GM12878 (cell line): ENCODE measurements around the gene ADGRL3. TPM values are rescaled to one million over a fixed set of nuclear protein-coding genes. Genes with fewer than 3 reads are reported as not detected.

ENCODE experiments used
- ATAC-seq: fragments of 200-7000 bp; cut with Tn5 transposase; 3 replicates; pipeline ENCODE4 v1.9.1; 2020; ENCODE audit warnings: mild to moderate bottlenecking, moderate library complexity
- BruUV-seq: library from RNA; stranded (reverse); fragments of 400-500 nt; replicated peaks from 2 replicates; lab custom pipeline; 2021; lab: Mats Ljungman, UMichigan
- CTCF ChIA-PET: fragments of 300-600 bp; sonication (Branson Sonifier 250); formaldehyde crosslinking; extraction: SDS; loops from one replicate; lab custom pipeline; 2021; ENCODE audit warnings: inconsistent platforms; lab: Yijun Ruan, JAX
- POLR2A ChIA-PET: fragments of 350-600 bp; formaldehyde crosslinking; extraction: SDS; loops from one replicate; lab custom pipeline; 2021; ENCODE audit warnings: inconsistent platforms; lab: Charles Lee
- RAD21 ChIA-PET: fragments of 300-600 bp; sonication (Branson Sonifier 250); formaldehyde crosslinking; loops from one replicate; lab custom pipeline; 2023; ENCODE audit warnings: antibody characterized with exemption; ENCODE audit not compliant: unreplicated experiment; lab: Charles Lee
- SMC1A ChIA-PET: fragments of 300-600 bp; sonication (Branson Sonifier 250); formaldehyde crosslinking; loops from one replicate; lab custom pipeline; 2023; ENCODE audit not compliant: unreplicated experiment, uncharacterized antibody; lab: Charles Lee
- DNase-seq: peaks from one replicate; pipeline ENCODE4 v3.0.0-alpha.2; 2011; ENCODE audit warnings: low read depth, low spot score
- FAIRE-seq: peaks from 3 replicates; lab custom pipeline; 2011; peaks lifted over from hg19 to GRCh38; lab: Jason Lieb, UNC
- H2AFZ ChIP-seq: 2 replicates; pipeline ENCODE4 v1.6.0; 2011; ENCODE audit warnings: low read depth, low read length, control low read depth; ENCODE audit not compliant: control insufficient read depth
- H3K27ac ChIP-seq: 2 replicates; pipeline ENCODE4 v1.5.1; 2011; ENCODE audit warnings: control low read depth; ENCODE audit not compliant: control insufficient read depth, insufficient read depth
- H3K27me3 ChIP-seq, 2 experiments: replicated peaks in 1 of 2; 2 replicates each; pipeline versions ENCODE4 v1.6.0 to v1.6.1; 2011; ENCODE audit warnings: low read length in 1 of 2; ENCODE audit not compliant: control insufficient read depth in 2 of 2, insufficient read depth in 2 of 2
- H3K36me3 ChIP-seq, 2 experiments: 2 replicates each; pipeline ENCODE4 v1.5.1; 2011; ENCODE audit warnings: low read length in 1 of 2; ENCODE audit not compliant: control insufficient read depth in 2 of 2, insufficient read depth in 2 of 2
- H3K4me1 ChIP-seq: 2 replicates; pipeline ENCODE4 v1.6.1; 2011; ENCODE audit warnings: mild to moderate bottlenecking, low read length, moderate library complexity, mixed read lengths; ENCODE audit not compliant: control insufficient read depth, insufficient read depth
- H3K4me2 ChIP-seq: 2 replicates; pipeline ENCODE4 v1.6.0; 2011; ENCODE audit warnings: control low read depth; ENCODE audit not compliant: control insufficient read depth, insufficient read depth
- H3K4me3 ChIP-seq: fragments of 200-600 bp; sonication (generic); 2 replicates; pipeline ENCODE4 v1.5.1; 2016
- H3K79me2 ChIP-seq: 2 replicates; pipeline ENCODE4 v1.6.0; 2011; ENCODE audit warnings: low read length; ENCODE audit not compliant: control insufficient read depth, insufficient read depth
- H3K9ac ChIP-seq: 2 replicates; pipeline ENCODE4 v1.8.0; 2011; ENCODE audit warnings: low read length, control low read depth, mixed read lengths; ENCODE audit not compliant: control insufficient read depth, insufficient read depth
- H3K9me3 ChIP-seq: replicated peaks from 3 replicates; pipeline ENCODE4 v1.5.1; 2011; ENCODE audit warnings: mild to moderate bottlenecking, low read length; ENCODE audit not compliant: control insufficient read depth, insufficient read depth
- H4K20me1 ChIP-seq: 2 replicates; pipeline ENCODE4 v1.6.0; 2011; ENCODE audit not compliant: control insufficient read depth, insufficient read depth
- BACH1 ChIP-seq: fragments of 450-650 bp; IDR thresholded peaks from 2 replicates; pipeline ENCODE4 v1.6.1; 2017; ENCODE audit warnings: mild to moderate bottlenecking, borderline replicate concordance
- EED ChIP-seq: sonication (generic); IDR thresholded peaks from 2 replicates; pipeline ENCODE4 v1.6.1; 2016; ENCODE audit warnings: antibody characterized with exemption, low read depth
- EGR1 ChIP-seq, 2 experiments: IDR thresholded peaks; 1 replicate in 1 of 2; 2 replicates in 1 of 2; pipeline ENCODE4 v1.6.1; 2011 to 2012; ENCODE audit warnings: low read depth in 2 of 2, low read length in 2 of 2, borderline replicate concordance in 1 of 2, mild to moderate bottlenecking in 1 of 2, moderate library complexity in 1 of 2
- FOS ChIP-seq: IDR thresholded peaks from 3 replicates; pipeline ENCODE4 v1.6.1; 2011; ENCODE audit warnings: borderline replicate concordance; ENCODE audit not compliant: insufficient read length; ENCODE audit errors: extremely low read depth
- HCFC1 ChIP-seq: fragments of 150-350 bp; IDR thresholded peaks from 2 replicates; pipeline ENCODE4 v1.6.1; 2014; ENCODE audit warnings: low read length
- MEF2B ChIP-seq: fragments of 450-650 bp; IDR thresholded peaks from 2 replicates; pipeline ENCODE4 v1.6.1; 2018; ENCODE audit warnings: mild to moderate bottlenecking, moderate library complexity; ENCODE audit not compliant: partially characterized antibody, poor library complexity, severe bottlenecking
- NR2F1 ChIP-seq: fragments of 450-650 bp; conservative IDR thresholded peaks from 2 replicates; pipeline ENCODE4 v1.6.1; 2017; ENCODE audit warnings: mild to moderate bottlenecking
- RAD21 ChIP-seq: IDR thresholded peaks from 2 replicates; pipeline ENCODE4 v1.6.1; 2011; ENCODE audit warnings: mild to moderate bottlenecking, low read depth, low read length, moderate library complexity; ENCODE audit not compliant: insufficient read depth
- RAD51 ChIP-seq: fragments of 450-650 bp; IDR thresholded peaks from 2 replicates; pipeline ENCODE4 v1.6.1; 2016; ENCODE audit warnings: moderate library complexity, mild to moderate bottlenecking, inconsistent platforms
- SMC3 ChIP-seq: IDR thresholded peaks from 2 replicates; pipeline ENCODE4 v1.6.1; 2011; ENCODE audit warnings: low read length, improper control_type of control experiment, borderline replicate concordance
- TCF12 ChIP-seq: IDR thresholded peaks from 2 replicates; pipeline ENCODE4 v1.6.1; 2011; ENCODE audit warnings: low read depth, mild to moderate bottlenecking, low read length
- WRNIP1 ChIP-seq: IDR thresholded peaks from 2 replicates; pipeline ENCODE4 v1.6.1; 2011; ENCODE audit warnings: low read depth, low read length, improper control_type of control experiment, borderline replicate concordance
- ZZZ3 ChIP-seq: IDR thresholded peaks from 2 replicates; pipeline ENCODE4 v1.6.1; 2011; ENCODE audit warnings: low read depth; ENCODE audit not compliant: control insufficient read depth, insufficient read length
- WGBS: methylation state at CpG from one replicate; pipeline ENCODE4 v1.1.6; 2016; ENCODE audit warnings: low lambda C conversion rate; ENCODE audit not compliant: insufficient replicate concordance, insufficient coverage; ENCODE audit errors: missing lambda C conversion rate; 5-methylcytosine and 5-hydroxymethylcytosine counted together
- in situ Hi-C: fragments of 300-500 bp; cut with MboI; formaldehyde crosslinking; loops from 9 replicates; pipeline ENCODE4 v1.14.3; 2018; ENCODE audit warnings: mixed read lengths
- intact Hi-C: fragments of 100-400 bp; cut with micrococcal nuclease; formaldehyde crosslinking; loops from one replicate; pipeline ENCODE4 v1.14.2; 2022; ENCODE audit not compliant: unreplicated experiment
- polyA plus RNA-seq, 11 experiments: library from polyadenylated mRNA; depleted of rRNA in 4 of 11; unstranded in 6 of 11; stranded (reverse) in 5 of 11; fragments of >200 nt; fragmentation: Nextera tagmentation in 4 of 11; fragmentation: Illumina TruSeq in 1 of 11; extraction: Ambion mirVana in 4 of 11; extraction: Trizol in 1 of 11; gene quantifications; 1 replicate in 1 of 11; 2 replicates in 10 of 11; pipeline versions ENCODE4 v1.2.1 to v1.2.3, GENCODE V29; 2011 to 2016; ENCODE audit warnings: inconsistent platforms in 2 of 11, missing spikeins in 2 of 11, low read depth in 1 of 11
- total RNA-seq, 4 experiments: library from RNA; depleted of rRNA in 3 of 4; stranded (reverse); fragments of >200 nt in 3 of 4; fragmentation: Illumina TruSeq in 1 of 4; extraction: Trizol in 1 of 4; gene quantifications; 2 replicates each; pipeline versions ENCODE4 v1.2.1 to v1.2.3, GENCODE V29; 2013 to 2021
- TF ChIP-seq, protein P1 (sequence below): fragments of 450-650 bp; IDR thresholded peaks from 2 replicates; pipeline ENCODE4 v1.6.1; 2018; ENCODE audit warnings: mild to moderate bottlenecking, low read depth, moderate library complexity; ENCODE audit not compliant: partially characterized antibody
- TF ChIP-seq, protein P2 (sequence below): IDR thresholded peaks from 2 replicates; pipeline ENCODE4 v1.6.1; 2012; ENCODE audit warnings: low read length, inconsistent platforms
- TF ChIP-seq, protein P3 (sequence below): IDR thresholded peaks from 2 replicates; pipeline ENCODE4 v1.6.1; 2011; ENCODE audit warnings: borderline replicate concordance, low read depth, mild to moderate bottlenecking, moderate library complexity, mixed read lengths, low read length; ENCODE audit not compliant: insufficient read depth; ENCODE audit errors: extremely low read length
- TF ChIP-seq, protein P4 (sequence below): IDR thresholded peaks from 2 replicates; pipeline ENCODE4 v1.6.1; 2012; ENCODE audit warnings: low read depth, low read length, improper control_type of control experiment
- TF ChIP-seq, protein P5 (sequence below): fragments of 450-650 bp; IDR thresholded peaks from 2 replicates; pipeline ENCODE4 v1.6.1; 2017; ENCODE audit warnings: mild to moderate bottlenecking, low read depth, inconsistent platforms; ENCODE audit not compliant: poor library complexity, severe bottlenecking

The ADGRL3 gene
- total and polyA plus RNA-seq, 10 of the 15 experiments (the other 5 are each of a cell fraction or from before 2014, with no cell fraction given), result 1.1 TPM; not detected in 9

DNA sequence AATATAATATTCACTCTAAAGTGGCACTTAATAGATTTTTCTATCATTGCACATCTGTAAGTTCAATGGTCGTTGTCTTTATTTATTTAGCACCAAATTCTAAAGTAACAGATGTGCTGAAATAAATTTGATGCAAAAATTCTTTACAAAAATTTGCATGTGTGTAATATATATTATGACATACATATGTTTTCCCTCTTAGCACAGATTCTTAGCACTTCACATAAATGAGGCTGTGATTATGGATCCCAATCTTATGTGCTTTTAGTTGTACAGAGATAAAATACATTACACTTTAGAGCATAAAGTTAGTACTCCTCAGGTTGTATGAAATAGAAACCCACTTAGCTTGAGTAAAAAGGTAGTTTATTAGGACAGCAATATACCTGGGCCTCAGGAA, 915.1 kb downstream of the ADGRL3 start:
- ChIA-PET CTCF (no interaction called here), POLR2A (no interaction called here), SMC1A (interaction anchor here (1.1 kb wide), 1 partner anchor 462 kb away, joined by 3 read pairs; no protein-coding TSS in a partner anchor), RAD21 (no interaction called here)
- 3% methylated on average over 1 of the region's 1 CpG for WGBS
- H3K27ac ChIP-seq, result no peak overlapping the region
- H3K79me2 ChIP-seq, result no peaks in the 10 kb centered on the region
- ATAC-seq (no peak), DNase-seq (no peak), FAIRE-seq (no peak)
- intact Hi-C loops, result no loop called here
- H3K9ac ChIP-seq, result no peak overlapping the region
- no TSS peak for BruUV-seq
- H3K4me1 ChIP-seq, result no peaks in the 10 kb centered on the region
- no peak overlapping the region for H3K4me3 ChIP-seq
- no peaks in the 10 kb centered on the region for H4K20me1 ChIP-seq
- H3K27me3 ChIP-seq, result no peaks in the 10 kb centered on the region
- H2AFZ ChIP-seq, result no peak overlapping the region
- H3K36me3 ChIP-seq, result no peaks in the 10 kb centered on the region
- no peaks in the 10 kb centered on the region for H3K9me3 ChIP-seq
- in situ Hi-C loops, result no loop called here
- H3K4me2 ChIP-seq, result no peak overlapping the region
- TF ChIP-seq EGR1 (IDR thresholded peaks at IDR 0.05; ENCODE audit: borderline replicate concordance in 1 of 2, low read depth in 2 of 2, low read length in 2 of 2), result no peak
- TF ChIP-seq, protein P1, sequence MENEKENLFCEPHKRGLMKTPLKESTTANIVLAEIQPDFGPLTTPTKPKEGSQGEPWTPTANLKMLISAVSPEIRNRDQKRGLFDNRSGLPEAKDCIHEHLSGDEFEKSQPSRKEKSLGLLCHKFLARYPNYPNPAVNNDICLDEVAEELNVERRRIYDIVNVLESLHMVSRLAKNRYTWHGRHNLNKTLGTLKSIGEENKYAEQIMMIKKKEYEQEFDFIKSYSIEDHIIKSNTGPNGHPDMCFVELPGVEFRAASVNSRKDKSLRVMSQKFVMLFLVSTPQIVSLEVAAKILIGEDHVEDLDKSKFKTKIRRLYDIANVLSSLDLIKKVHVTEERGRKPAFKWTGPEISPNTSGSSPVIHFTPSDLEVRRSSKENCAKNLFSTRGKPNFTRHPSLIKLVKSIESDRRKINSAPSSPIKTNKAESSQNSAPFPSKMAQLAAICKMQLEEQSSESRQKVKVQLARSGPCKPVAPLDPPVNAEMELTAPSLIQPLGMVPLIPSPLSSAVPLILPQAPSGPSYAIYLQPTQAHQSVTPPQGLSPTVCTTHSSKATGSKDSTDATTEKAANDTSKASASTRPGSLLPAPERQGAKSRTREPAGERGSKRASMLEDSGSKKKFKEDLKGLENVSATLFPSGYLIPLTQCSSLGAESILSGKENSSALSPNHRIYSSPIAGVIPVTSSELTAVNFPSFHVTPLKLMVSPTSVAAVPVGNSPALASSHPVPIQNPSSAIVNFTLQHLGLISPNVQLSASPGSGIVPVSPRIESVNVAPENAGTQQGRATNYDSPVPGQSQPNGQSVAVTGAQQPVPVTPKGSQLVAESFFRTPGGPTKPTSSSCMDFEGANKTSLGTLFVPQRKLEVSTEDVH, result no peak
- no peak for TF ChIP-seq HCFC1
- no peak for TF ChIP-seq EED
- no peak for TF ChIP-seq BACH1
- TF ChIP-seq, protein P2, sequence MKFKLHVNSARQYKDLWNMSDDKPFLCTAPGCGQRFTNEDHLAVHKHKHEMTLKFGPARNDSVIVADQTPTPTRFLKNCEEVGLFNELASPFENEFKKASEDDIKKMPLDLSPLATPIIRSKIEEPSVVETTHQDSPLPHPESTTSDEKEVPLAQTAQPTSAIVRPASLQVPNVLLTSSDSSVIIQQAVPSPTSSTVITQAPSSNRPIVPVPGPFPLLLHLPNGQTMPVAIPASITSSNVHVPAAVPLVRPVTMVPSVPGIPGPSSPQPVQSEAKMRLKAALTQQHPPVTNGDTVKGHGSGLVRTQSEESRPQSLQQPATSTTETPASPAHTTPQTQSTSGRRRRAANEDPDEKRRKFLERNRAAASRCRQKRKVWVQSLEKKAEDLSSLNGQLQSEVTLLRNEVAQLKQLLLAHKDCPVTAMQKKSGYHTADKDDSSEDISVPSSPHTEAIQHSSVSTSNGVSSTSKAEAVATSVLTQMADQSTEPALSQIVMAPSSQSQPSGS, result no peak
- no peak for TF ChIP-seq RAD21
- TF ChIP-seq NR2F1, result no peak
- TF ChIP-seq, protein P3, sequence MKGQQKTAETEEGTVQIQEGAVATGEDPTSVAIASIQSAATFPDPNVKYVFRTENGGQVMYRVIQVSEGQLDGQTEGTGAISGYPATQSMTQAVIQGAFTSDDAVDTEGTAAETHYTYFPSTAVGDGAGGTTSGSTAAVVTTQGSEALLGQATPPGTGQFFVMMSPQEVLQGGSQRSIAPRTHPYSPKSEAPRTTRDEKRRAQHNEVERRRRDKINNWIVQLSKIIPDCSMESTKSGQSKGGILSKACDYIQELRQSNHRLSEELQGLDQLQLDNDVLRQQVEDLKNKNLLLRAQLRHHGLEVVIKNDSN, result no peak
- no peak for TF ChIP-seq ZZZ3
- no peak for TF ChIP-seq WRNIP1
- TF ChIP-seq RAD51, result no peak
- no peak for TF ChIP-seq FOS
- TF ChIP-seq TCF12, result no peak
- TF ChIP-seq, protein P4, sequence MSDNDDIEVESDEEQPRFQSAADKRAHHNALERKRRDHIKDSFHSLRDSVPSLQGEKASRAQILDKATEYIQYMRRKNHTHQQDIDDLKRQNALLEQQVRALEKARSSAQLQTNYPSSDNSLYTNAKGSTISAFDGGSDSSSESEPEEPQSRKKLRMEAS, result no peak
- no peak for TF ChIP-seq SMC3
- TF ChIP-seq, protein P5, sequence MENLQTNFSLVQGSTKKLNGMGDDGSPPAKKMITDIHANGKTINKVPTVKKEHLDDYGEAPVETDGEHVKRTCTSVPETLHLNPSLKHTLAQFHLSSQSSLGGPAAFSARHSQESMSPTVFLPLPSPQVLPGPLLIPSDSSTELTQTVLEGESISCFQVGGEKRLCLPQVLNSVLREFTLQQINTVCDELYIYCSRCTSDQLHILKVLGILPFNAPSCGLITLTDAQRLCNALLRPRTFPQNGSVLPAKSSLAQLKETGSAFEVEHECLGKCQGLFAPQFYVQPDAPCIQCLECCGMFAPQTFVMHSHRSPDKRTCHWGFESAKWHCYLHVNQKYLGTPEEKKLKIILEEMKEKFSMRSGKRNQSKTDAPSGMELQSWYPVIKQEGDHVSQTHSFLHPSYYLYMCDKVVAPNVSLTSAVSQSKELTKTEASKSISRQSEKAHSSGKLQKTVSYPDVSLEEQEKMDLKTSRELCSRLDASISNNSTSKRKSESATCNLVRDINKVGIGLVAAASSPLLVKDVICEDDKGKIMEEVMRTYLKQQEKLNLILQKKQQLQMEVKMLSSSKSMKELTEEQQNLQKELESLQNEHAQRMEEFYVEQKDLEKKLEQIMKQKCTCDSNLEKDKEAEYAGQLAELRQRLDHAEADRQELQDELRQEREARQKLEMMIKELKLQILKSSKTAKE, result no peak
- no peak for TF ChIP-seq MEF2B
